IPS DF 19.7 (cell line): ENCODE data around the gene EIF4EBP2.
A peak's percentile ranks its signal among the peaks of the same experiment; 100 is the strongest.

Source experiments
- DNase-seq: peaks from one replicate; pipeline ENCODE4 v3.0.0-alpha.2; 2013; ENCODE audit warnings: low read depth, low spot score

Gene EIF4EBP2

GRCh38 chr10:70432101-70432500, 28.2 kb downstream of the EIF4EBP2 start:
- no peak for DNase-seq

- DNase-seq: no peak
Observed at GRCh38 chr10:70432561-70433263, 28.8 kb downstream of the EIF4EBP2 start.

GRCh38 chr10:70433581-70434280, 29.8 kb downstream of the EIF4EBP2 start:
- DNase-seq: no peak

GRCh38 chr10:70435241-70436085, 31.5 kb downstream of the EIF4EBP2 start:
- DNase-seq: no peak

GRCh38 chr10:70437721-70438120, 33.8 kb downstream of the EIF4EBP2 start:
- DNase-seq: no peak

GRCh38 chr10:70440296-70441160, 36.6 kb downstream of the EIF4EBP2 start:
- DNase-seq: no peak

GRCh38 chr10:70441161-70441894, 37.4 kb downstream of the EIF4EBP2 start, which contains the start of gene NODAL:
Gene NODAL, minus strand, starts transcription at chr10:70441681. Its CDS starts 14 bp downstream, at chr10:70441667.
- no peak for DNase-seq

GRCh38 chr10:70441895-70442309, 38.0 kb downstream of the EIF4EBP2 start:
- no peak for DNase-seq

- peak; percentile 96 for DNase-seq
Observed at GRCh38 chr10:70442332-70442988, 38.5 kb downstream of the EIF4EBP2 start.

GRCh38 chr10:70444744-70445143, 40.8 kb downstream of the EIF4EBP2 start:
- DNase-seq: no peak

- no peak for DNase-seq
Observed at GRCh38 chr10:70445718-70446657, 42.0 kb downstream of the EIF4EBP2 start.

GRCh38 chr10:70448236-70448635, 44.3 kb downstream of the EIF4EBP2 start:
- no peak for DNase-seq

- peak; percentile 99 for DNase-seq
Observed at GRCh38 chr10:70455213-70455630, 51.3 kb downstream of the EIF4EBP2 start.

GRCh38 chr10:70456164-70456563, 52.2 kb downstream of the EIF4EBP2 start:
- no peak for DNase-seq

GRCh38 chr10:70457759-70458305, 53.9 kb downstream of the EIF4EBP2 start:
- DNase-seq: no peak

- DNase-seq: no peak
Observed at GRCh38 chr10:70458329-70459060, 54.5 kb downstream of the EIF4EBP2 start.

- DNase-seq: no peak
Observed at GRCh38 chr10:70459061-70459773, 55.3 kb downstream of the EIF4EBP2 start.
